ENCODE data around the gene FBXO24. TPM values are rescaled to one million over a fixed set of nuclear protein-coding genes. Genes with fewer than 3 reads are reported as not detected.

The FBXO24 gene
- total RNA-seq, 2 donors from 2014 or later: 1.3 to 3.0 TPM

GRCh38 chr7:100640517-100641440, 54.7 kb downstream of the FBXO24 start:
- Mint-ChIP-seq H3K9me3 (no peaks in the 10 kb centered on the region), H3K36me3 (ENCODE audit: low read depth) (no peaks in the 10 kb centered on the region)
- no peak for DNase-seq

GRCh38 chr7:100641463-100641859, 55.3 kb downstream of the FBXO24 start, which contains the start of gene TFR2:
TSS of gene TFR2 (minus strand) at chr7:100641552. CDS start at chr7:100641509, 43 bp downstream.
- Histone ChIP-seq H3K4me3 (ENCODE audit: low read length) (no peak within 1 kb of the TSS), H3K27me3 (ENCODE audit: control insufficient read depth, insufficient read depth, low read length, poor library complexity, severe bottlenecking) (no peaks in the 10 kb centered on the region), H3K27ac (ENCODE audit: low read depth, low read length) (no peak within 1 kb of the TSS), H3K36me3 (ENCODE audit: control insufficient read depth, insufficient read depth, low read length) (no peaks in the 10 kb centered on the region), H3K4me1 (ENCODE audit: control insufficient read depth, insufficient read depth, low read length) (no peaks in the 10 kb centered on the region), H3K9ac (ENCODE audit: extremely low read depth, low read length, poor library complexity, severe bottlenecking) (no peak within 1 kb of the TSS), H3K9me3 (ENCODE audit: control insufficient read depth, low read length) (no peaks in the 10 kb centered on the region)
- WGBS, 2 experiments (ENCODE audit: insufficient coverage in 1 of 2, insufficient read length in 1 of 2): 84 to 100% methylated on average over 4 to 9 of the region's 10 CpGs
- Mint-ChIP-seq H3K9me3 (no peaks in the 10 kb centered on the region), H3K4me1 (no peaks in the 10 kb centered on the region), H3K27ac (no peak within 1 kb of the TSS), H3K4me3 (no peak within 1 kb of the TSS), H3K36me3 (ENCODE audit: low read depth) (no peaks in the 10 kb centered on the region), H3K27me3 (ENCODE audit: insufficient read depth) (peaks cover 12% of the 10 kb centered on the region)
- no peak for DNase-seq
- no peak for TF ChIP-seq CTCF (conservative IDR thresholded peaks at IDR 0.05)

More at GRCh38 chr7:100640517-100641440, 54.7 kb downstream of the FBXO24 start:
- H3K27me3 Mint-ChIP-seq (ENCODE audit: insufficient read depth): peaks cover 11% of the 10 kb centered on the region
- no peaks in the 10 kb centered on the region for H3K4me1 Mint-ChIP-seq
- Histone ChIP-seq H3K4me3 (ENCODE audit: low read length) (no peak overlapping the region), H3K27me3 (ENCODE audit: control insufficient read depth, insufficient read depth, low read length, poor library complexity, severe bottlenecking) (no peaks in the 10 kb centered on the region), H3K9me3 (ENCODE audit: control insufficient read depth, low read length) (no peaks in the 10 kb centered on the region), H3K9ac (ENCODE audit: extremely low read depth, low read length, poor library complexity, severe bottlenecking) (no peak overlapping the region), H3K36me3 (ENCODE audit: control insufficient read depth, insufficient read depth, low read length) (no peaks in the 10 kb centered on the region), H3K4me1 (ENCODE audit: control insufficient read depth, insufficient read depth, low read length) (no peaks in the 10 kb centered on the region), H3K27ac (ENCODE audit: low read depth, low read length) (no peak overlapping the region)
- 89 to 100% methylated on average over 5 to 24 of the region's 24 CpGs for WGBS, 2 experiments (ENCODE audit: insufficient coverage in 1 of 2, insufficient read length in 1 of 2)
- no peak for TF ChIP-seq CTCF (conservative IDR thresholded peaks at IDR 0.05)
- H3K4me3 Mint-ChIP-seq: no peak overlapping the region
- no peak overlapping the region for H3K27ac Mint-ChIP-seq

GRCh38 chr7:100641860-100642533, 55.9 kb downstream of the FBXO24 start:
- no peaks in the 10 kb centered on the region for H3K9me3 ChIP-seq (ENCODE audit: control insufficient read depth, low read length)
- no peak for DNase-seq
- no peaks in the 10 kb centered on the region for H3K4me1 ChIP-seq (ENCODE audit: control insufficient read depth, insufficient read depth, low read length)
- H3K27me3 ChIP-seq (ENCODE audit: control insufficient read depth, insufficient read depth, low read length, poor library complexity, severe bottlenecking): no peaks in the 10 kb centered on the region
- Mint-ChIP-seq H3K27ac (no peak overlapping the region), H3K27me3 (ENCODE audit: insufficient read depth) (peaks cover 10% of the 10 kb centered on the region), H3K4me1 (no peaks in the 10 kb centered on the region), H3K9me3 (no peaks in the 10 kb centered on the region), H3K36me3 (ENCODE audit: low read depth) (no peaks in the 10 kb centered on the region), H3K4me3 (no peak overlapping the region)
- no peak overlapping the region for H3K27ac ChIP-seq (ENCODE audit: low read depth, low read length)
- 86 to 92% methylated on average over 2 to 10 of the region's 10 CpGs for WGBS, 2 experiments (ENCODE audit: insufficient coverage in 1 of 2, insufficient read length in 1 of 2)
- TF ChIP-seq CTCF (conservative IDR thresholded peaks at IDR 0.05): no peak
- no peak overlapping the region for H3K9ac ChIP-seq (ENCODE audit: extremely low read depth, low read length, poor library complexity, severe bottlenecking)
- H3K36me3 ChIP-seq (ENCODE audit: control insufficient read depth, insufficient read depth, low read length): no peaks in the 10 kb centered on the region
- no peak overlapping the region for H3K4me3 ChIP-seq (ENCODE audit: low read length)

Measured in endodermal cell (in vitro differentiated cells).